WERI-Rb-1 (cell line): ENCODE results near the gene CCS.
"Not testable (repeated sequence)": the region's sequence is repeated elsewhere in the genome, so short reads cannot be mapped to it uniquely, and the experiment has no call there.

Source experiments
- DNase-seq: peaks from one replicate; pipeline ENCODE4 v3.0.0-alpha.2; 2020
- H3K27ac ChIP-seq: fragments of 250-450 bp; sonication (Bioruptor Pico); 2 replicates; pipeline ENCODE4 v1.5.1; 2020; ENCODE audit warnings: mild to moderate bottlenecking, moderate library complexity
- H3K27me3 ChIP-seq: fragments of 250-450 bp; sonication (Bioruptor Pico); 2 replicates; pipeline ENCODE4 v1.5.1; 2021; ENCODE audit warnings: mild to moderate bottlenecking, low read depth, moderate library complexity; ENCODE audit not compliant: insufficient read depth, severe bottlenecking
- H3K36me3 ChIP-seq: fragments of 250-450 bp; sonication (Bioruptor Pico); 2 replicates; pipeline ENCODE4 v1.5.1; 2020; ENCODE audit warnings: mild to moderate bottlenecking, moderate library complexity
- H3K4me3 ChIP-seq: 2 replicates; pipeline ENCODE4 v1.5.1; 2011; ENCODE audit warnings: low read depth, mild to moderate bottlenecking, control low read depth, low read length
- H3K9me3 ChIP-seq: fragments of 250-450 bp; sonication (Bioruptor Pico); 2 replicates; pipeline ENCODE4 v1.5.1; 2021; ENCODE audit warnings: mild to moderate bottlenecking, moderate library complexity; ENCODE audit not compliant: severe bottlenecking
- CTCF ChIP-seq: IDR thresholded peaks from 2 replicates; pipeline ENCODE4 v1.5.1; 2011; ENCODE audit warnings: low read depth, mild to moderate bottlenecking, control low read depth, inconsistent platforms, low read length

CCS gene

GRCh38 chr11:66604155-66604554 lies 11.2 kb downstream of the CCS start:
- Histone ChIP-seq H3K36me3 (no peaks in the 10 kb centered on the region), H3K4me3 (no peak overlapping the region), H3K27ac (no peak overlapping the region), H3K9me3 (peaks cover 10% of the 10 kb centered on the region), H3K27me3 (no peaks in the 10 kb centered on the region)
- no peak for DNase-seq
- TF ChIP-seq CTCF: no peak

- H3K4me3 ChIP-seq, H3K27ac ChIP-seq, DNase-seq, H3K27me3 ChIP-seq, H3K36me3 ChIP-seq: not testable (repeated sequence)
- peaks cover 20% of the 10 kb centered on the region for H3K9me3 ChIP-seq
Observed at GRCh38 chr11:66606608-66607007, 13.6 kb downstream of the CCS start.

- no peak for DNase-seq
- Histone ChIP-seq H3K36me3 (no peaks in the 10 kb centered on the region), H3K27me3 (no peaks in the 10 kb centered on the region), H3K9me3 (peaks cover 20% of the 10 kb centered on the region), H3K27ac (no peak overlapping the region), H3K4me3 (no peak overlapping the region)
- no peak for TF ChIP-seq CTCF
Observed at GRCh38 chr11:66607126-66607834, 14.3 kb downstream of the CCS start.

- Histone ChIP-seq H3K4me3 (no peak overlapping the region), H3K27ac (no peak overlapping the region), H3K9me3 (peaks cover 20% of the 10 kb centered on the region), H3K27me3 (no peaks in the 10 kb centered on the region), H3K36me3 (no peaks in the 10 kb centered on the region)
- no peak for TF ChIP-seq CTCF
- peak; percentile 76 for DNase-seq
Observed at GRCh38 chr11:66609721-66610617, 17.0 kb downstream of the CCS start.

DNA sequence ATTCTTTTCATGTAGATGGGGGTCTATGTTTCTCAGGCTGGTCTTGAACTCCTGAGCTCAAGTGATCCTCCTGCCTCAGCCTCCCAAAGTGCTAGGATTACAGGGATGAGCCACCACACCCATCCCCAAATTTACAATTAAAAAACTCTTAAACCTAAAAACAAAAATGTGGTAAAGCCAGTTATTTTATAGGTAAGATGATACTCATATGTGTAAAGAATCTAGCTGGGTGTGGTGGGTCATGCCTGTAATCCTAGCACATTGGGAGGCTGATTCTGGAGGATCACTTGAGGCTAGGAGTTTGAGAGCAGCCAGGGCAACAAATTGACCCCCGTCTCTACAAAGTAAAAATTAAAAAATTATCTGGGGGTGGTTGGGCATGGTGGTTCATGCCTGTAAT lies 19.5 kb downstream of the CCS start:
- H3K27ac ChIP-seq: no peak overlapping the region
- no peak overlapping the region for H3K4me3 ChIP-seq
- no peak for DNase-seq
- H3K9me3 ChIP-seq: peaks cover 20% of the 10 kb centered on the region
- TF ChIP-seq CTCF: no peak
- peaks cover 10% of the 10 kb centered on the region for H3K36me3 ChIP-seq
- no peaks in the 10 kb centered on the region for H3K27me3 ChIP-seq

DNA sequence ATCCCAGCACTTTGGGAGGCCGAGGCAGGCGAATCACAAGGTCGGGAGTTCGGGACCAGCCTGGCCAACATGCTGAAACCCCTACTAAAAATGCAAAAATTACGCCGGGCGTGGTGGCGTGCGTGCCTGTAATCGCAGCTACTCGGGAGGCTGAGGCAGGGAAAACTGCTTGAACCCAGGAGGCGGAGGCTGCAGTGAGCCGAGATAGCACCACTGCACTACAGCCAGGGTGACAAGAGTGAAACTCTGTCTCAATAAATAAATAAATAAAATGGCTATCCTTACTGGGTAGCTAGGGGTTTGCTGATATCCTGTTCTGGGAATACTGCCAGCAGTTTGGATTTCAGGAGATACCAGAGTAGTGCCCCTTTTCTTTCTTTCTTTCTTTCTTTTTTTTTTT lies 21.1 kb downstream of the CCS start:
- Histone ChIP-seq H3K27me3 (no peaks in the 10 kb centered on the region), H3K9me3 (peaks cover 11% of the 10 kb centered on the region), H3K36me3 (peaks cover 26% of the 10 kb centered on the region), H3K27ac (no peak overlapping the region), H3K4me3 (no peak overlapping the region)
- no peak for DNase-seq
- no peak for TF ChIP-seq CTCF
